Endothelial cell of umbilical vein (primary cell): ENCODE measurements around the gene BLTP3B.

Experiments used
- CTCF ChIP-seq, 2 donors: IDR thresholded peaks; 1 replicate in 1 of 2; 2 replicates in 1 of 2; pipeline ENCODE4 v1.5.1; 2011; ENCODE audit warnings: low read length in 2 of 2, mild to moderate bottlenecking in 2 of 2, moderate library complexity in 2 of 2, control low read depth in 1 of 2, inconsistent platforms in 1 of 2, low read depth in 1 of 2; ENCODE audit not compliant: insufficient read depth in 1 of 2; ENCODE audit errors: extremely low read depth in 1 of 2
- EZH2 ChIP-seq: IDR thresholded peaks from 2 replicates; pipeline ENCODE4 v1.6.1; 2012; ENCODE audit warnings: borderline replicate concordance, low read depth, mild to moderate bottlenecking, moderate library complexity, low read length, inconsistent platforms; ENCODE audit not compliant: severe bottlenecking
- JUN ChIP-seq: IDR thresholded peaks from 2 replicates; pipeline ENCODE4 v1.6.1; 2011; ENCODE audit warnings: borderline replicate concordance, low read depth; ENCODE audit not compliant: insufficient read length, insufficient read depth
- MAX ChIP-seq: IDR thresholded peaks from 2 replicates; pipeline ENCODE4 v1.6.1; 2011; ENCODE audit not compliant: insufficient read depth, insufficient read length
- MYC ChIP-seq: IDR thresholded peaks from one replicate; pipeline ENCODE4 v1.6.1; 2011; ENCODE audit warnings: mild to moderate bottlenecking, low read depth, low read length
- POLR2A ChIP-seq: IDR thresholded peaks from 2 replicates; pipeline ENCODE4 v1.6.1; 2012; ENCODE audit warnings: low read depth, mild to moderate bottlenecking, control low read depth, low read length
- POLR2AphosphoS5 ChIP-seq: IDR thresholded peaks from 2 replicates; pipeline ENCODE4 v1.6.1; 2012; ENCODE audit warnings: low read depth, mild to moderate bottlenecking, control low read depth, low read length, moderate library complexity; ENCODE audit not compliant: insufficient read depth

- no peak for TF ChIP-seq POLR2A
- TF ChIP-seq CTCF (IDR thresholded peaks at IDR 0.05; ENCODE audit: extremely low read depth in 1 of 2, insufficient read depth in 1 of 2, low read depth in 1 of 2, low read length in 2 of 2): no peak
- no peak for TF ChIP-seq POLR2AphosphoS5
- no peak for TF ChIP-seq MYC
- no peak for TF ChIP-seq JUN
- TF ChIP-seq MAX: no peak
- TF ChIP-seq EZH2: no peak
Observed at GRCh38 chr12:100120355-100120754, 22.3 kb downstream of the BLTP3B start.
